Embryonic facial prominence (tissue), 1 donor: ENCODE data around the gene KCNQ1.

ENCODE experiments used
- DNase-seq: peaks from one replicate; pipeline ENCODE4 v3.0.0-alpha.2; 2016; ENCODE audit errors: extremely low spot score

The KCNQ1 gene

DNA sequence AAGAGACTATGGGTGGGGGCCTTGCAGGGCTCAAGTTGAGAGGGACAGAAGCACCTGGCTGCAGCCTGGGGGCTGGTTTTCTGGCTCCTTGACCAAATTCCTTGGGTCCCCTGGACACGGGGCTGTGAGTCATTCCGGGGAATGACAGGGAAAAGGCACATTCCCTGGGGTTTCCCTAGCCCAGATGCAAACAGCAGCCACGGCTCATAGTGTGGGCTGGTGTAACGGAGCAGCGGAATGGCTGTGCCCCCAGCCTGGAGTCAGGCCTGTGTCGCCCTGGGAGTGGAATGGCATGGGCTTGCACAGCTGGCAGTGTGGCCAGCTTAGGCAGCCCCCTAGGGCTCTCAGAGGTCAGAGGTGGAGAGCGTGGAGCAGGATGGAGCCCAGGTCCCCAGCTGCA is 332.6 kb downstream of the KCNQ1 start:
- no peak for DNase-seq

DNA sequence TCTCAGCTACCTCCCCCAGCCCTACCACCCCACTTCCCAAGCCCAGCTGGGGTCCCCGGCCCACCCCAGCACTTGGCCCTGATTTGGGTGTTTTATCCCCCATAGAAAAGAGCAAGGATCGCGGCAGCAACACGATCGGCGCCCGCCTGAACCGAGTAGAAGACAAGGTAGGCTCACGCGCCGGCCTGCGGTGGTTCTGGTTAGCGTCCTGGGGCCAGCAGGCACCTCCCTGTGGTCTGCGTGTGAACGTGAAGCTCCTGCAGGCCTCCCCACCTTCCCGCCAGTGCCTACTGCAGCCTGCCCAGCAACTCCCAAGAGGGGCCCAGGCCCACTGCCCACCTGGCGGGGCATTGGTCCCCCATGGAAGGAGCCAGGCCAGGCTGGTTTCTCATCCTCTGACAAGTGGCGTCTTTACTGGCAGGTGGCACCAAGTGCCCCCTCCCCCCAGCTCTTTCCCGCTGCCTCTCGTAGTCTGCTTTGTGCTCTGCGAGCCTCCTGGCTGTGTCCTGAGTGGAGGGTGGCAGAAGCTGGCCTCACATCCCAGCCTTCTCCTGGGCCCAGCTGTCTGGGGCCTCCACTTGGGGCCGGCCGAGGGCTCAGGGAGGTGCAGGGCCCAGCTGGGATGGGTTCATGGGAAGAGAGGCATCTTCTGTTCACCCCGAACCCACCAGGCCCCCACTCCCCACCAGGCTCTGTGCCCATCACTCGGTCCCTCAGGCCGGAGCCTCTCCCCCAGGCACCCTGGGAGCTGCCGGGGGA is 333.2 kb downstream of the KCNQ1 start:
- no peak for DNase-seq

DNA sequence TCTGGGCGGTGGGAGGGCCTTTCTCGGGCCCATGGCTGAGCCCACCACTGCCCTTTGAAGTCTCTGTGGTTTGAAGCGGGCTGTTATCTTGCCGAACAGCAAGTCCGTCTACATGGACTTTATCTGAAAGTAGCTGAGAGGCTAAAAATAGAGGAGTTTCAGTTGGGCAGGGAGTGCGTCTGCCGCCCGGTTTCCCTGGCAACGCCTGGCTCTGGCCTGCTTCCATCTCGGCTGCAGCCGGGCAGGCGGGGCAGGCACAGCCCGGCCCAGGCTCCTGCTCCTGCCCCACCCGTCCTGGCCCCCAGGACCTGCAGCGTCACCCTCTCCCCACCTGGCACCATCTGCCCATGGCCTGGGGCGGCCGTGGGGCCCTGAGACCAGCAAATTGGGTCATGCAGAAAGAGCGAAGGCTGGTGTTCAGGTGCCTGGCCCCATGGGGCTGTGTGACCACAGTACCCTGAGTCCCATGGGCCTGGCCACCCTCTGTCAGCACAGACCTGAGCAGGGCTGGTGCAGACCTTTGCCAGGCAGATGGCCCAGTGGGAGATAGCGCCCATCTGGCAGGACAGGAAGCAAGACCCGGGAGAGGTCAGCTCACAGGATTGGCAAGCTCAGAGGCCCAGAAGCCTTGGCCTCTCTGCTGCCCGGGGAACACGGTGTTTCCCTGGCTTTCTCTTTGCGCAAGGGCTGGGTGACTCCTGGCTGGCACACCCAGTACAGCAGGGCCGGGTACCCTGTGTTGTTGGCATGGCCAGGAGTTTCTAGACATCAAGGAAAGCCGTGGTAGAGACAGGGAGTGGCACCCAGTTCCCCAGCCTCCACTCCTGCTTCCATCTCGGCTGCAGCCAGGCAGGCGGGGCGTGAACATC is 334.1 kb downstream of the KCNQ1 start:
- peak; percentile 72 for DNase-seq

DNA sequence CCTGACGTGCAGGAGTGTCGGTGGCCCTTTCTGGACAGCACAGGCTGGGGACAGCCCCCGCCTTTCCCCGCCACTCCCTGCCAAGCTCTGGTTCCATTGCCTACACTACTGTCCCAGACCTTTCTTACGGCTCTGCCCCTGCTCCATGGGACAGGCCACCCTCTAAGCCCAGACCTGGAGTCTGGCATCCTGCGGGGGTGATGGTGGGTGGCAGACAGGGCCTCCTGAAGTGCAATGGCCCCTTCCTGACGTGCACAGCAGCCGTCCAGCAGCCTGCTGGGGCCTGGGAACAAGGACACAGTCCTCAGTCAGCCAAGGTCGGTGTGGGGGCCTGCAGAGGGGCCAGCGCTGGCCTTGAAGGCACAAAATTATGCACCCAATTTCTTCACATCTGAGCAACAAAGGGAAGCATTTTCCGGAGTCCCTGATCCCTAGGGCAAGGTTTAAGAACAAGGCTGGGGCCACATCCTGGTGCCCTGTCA is 334.7 kb downstream of the KCNQ1 start:
- no peak for DNase-seq

DNA sequence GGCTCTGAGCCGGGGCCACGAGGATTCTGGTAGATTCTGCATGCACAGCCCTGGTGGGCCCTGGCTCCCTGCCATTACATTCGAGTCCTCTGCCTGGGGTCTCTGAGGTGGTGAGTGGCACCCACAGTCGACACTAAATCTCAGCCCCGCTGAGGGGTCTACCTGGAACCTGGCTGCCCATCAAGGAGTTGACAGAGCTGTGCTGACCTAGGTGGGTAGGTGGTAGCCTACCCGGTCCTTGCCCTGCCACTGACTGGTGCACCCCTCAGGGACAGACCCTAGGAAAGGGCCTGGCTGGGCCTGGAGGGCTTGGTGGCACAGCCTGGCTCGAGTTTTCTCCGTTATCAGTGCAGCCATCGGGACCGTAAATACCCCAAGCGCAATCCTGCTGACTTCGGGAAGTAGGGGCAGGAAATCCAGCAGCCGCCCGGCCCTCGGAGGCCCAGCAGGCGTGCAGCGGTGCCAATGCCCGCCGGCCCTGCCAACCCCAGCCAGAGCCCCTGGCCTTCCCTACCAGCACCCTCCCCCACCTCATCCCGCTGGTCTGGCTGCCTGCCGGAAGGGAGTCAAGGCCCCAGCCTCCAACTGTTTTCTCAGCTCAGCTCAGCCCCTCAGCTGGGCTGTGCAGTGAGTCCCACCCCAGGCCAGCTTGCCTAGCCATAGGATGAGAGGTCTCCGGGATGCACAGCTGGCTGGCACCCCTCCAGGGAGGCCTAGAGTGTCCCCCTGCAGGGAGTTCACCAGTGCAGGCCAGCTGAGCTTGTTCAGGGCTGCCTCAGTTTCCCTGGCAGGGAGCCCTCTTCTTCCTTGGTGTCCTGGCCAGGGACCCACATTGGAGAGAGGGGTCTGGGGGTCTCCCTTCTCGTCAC is 335.4 kb downstream of the KCNQ1 start:
- no peak for DNase-seq

DNA sequence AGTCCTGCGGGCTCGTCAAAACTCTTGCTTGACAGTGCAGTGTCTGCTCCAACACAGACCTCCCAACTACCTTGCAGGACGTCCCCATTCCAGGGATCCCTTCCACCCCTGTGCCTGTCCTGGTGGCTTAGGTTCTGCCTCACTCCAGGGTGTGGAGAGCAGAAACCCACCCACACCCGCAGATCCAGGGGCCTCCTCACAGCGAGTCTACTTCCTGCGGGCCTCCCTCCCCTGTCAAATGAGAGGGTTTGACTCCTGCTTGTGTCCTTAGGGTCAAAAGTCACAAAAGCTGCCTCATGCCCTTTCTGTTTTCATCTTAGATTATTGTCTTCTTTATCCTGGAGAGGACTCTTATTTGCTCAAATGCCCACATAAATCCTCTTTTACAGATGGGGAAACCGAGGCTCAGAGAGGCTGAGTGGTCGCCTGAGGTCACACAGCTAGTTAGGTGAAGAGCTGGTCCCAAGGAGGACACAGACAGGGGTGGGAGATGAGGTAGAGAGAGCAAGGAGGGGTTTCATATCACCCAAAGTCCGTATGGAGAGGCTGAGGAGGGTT is 336.1 kb downstream of the KCNQ1 start:
- DNase-seq = no peak

DNA sequence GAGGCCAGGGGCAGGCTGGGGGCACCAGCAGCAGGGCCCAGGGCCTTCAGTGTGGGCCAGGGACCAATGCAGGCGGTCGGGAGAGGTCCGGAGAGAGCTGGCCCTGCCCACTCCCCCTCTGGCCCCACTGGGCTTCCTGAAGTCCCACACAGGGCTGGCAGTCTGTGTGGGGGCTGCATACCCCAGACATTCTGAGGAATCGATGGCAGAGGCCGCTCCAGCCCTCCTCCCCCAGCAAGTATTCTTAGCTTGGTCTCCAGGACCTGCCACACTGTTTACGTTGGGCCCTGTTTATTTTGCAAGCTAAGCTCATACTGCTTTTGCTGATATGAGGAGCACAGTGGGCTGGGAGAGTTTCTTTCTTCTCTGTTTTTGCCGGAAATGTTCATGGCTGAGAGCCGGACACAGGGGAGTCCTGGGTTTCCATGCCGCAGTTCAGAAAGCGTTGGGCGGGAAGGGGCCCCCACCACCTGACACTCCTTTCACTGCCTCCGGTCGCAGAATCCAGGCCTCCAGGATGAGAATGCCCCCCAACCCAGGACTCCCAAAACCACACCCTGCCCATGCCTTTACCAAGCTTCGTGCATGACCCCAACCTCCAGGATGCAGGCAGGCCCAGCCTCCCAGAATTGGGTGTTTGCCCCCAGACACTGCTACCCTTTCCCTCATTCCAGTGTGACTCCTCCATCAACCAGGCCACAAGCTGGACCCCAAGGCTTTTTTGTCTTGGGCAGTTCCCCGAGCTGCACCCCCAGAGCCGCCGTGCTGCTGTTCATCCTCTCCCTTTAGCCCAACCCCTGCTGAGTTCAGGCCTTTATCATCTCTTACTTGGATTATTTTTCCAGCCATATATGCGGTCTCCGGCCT is 336.8 kb downstream of the KCNQ1 start:
- DNase-seq = no peak

DNA sequence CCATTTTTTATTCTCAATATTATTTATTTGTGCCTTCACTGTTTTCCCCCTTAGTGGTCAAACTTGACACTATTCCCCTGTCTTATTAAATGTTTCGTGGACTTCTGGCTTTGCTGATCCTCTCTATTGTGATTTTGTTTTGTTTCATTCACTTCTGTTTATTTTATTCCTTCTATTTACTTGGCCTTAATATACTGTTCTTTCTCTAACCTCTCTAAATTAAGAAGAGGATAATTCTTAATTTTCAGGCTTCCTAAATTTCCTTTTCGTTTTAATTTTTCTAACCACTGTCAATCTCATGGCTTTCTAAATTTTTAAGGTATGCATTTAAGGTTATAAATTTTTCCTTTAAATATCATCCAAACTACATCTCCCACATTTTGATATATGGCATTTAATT is 338.0 kb downstream of the KCNQ1 start:
- DNase-seq = no peak

DNA sequence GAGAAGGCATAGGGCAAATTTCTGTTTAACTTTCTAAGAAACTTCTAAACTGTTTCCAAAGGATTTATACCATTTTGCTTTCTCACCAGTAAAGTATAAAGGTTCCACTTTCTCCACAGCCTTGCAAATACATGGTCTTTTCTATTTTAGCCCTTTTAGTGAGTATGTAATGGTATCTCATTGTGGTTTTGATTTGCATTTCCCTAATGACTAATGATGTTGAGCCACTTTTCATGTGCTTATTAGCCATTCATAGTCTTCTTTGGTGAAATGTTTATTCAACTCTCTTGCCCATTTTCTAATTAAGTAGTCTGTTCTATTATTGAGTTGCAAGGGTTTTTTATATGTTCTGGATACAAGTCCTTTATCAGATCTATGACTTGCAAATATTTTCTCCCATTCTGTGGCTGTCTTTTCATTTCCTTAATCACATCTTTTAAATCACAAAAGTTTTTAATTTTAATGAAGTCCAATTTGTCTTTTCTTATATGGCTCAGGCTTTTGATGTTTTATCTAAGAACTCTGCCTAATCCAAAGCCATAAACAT is 338.8 kb downstream of the KCNQ1 start:
- no peak for DNase-seq

DNA sequence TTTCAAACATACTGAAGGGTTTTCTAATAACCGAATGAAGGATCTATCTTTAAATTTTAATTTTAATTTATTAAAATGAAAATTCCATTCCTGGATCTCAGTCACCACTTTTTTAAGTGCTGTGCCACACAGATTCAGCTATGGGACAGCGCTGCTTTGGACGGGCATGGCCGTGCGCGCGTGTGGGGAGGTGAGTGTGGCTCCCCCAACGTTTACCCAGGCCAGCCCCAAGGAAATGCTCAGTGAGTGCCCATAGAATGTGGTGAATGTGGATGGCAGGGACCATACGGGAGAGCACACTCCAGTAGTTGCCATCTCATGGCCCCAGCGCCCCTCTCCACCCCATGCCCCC is 343.0 kb downstream of the KCNQ1 start:
- no peak for DNase-seq

DNA sequence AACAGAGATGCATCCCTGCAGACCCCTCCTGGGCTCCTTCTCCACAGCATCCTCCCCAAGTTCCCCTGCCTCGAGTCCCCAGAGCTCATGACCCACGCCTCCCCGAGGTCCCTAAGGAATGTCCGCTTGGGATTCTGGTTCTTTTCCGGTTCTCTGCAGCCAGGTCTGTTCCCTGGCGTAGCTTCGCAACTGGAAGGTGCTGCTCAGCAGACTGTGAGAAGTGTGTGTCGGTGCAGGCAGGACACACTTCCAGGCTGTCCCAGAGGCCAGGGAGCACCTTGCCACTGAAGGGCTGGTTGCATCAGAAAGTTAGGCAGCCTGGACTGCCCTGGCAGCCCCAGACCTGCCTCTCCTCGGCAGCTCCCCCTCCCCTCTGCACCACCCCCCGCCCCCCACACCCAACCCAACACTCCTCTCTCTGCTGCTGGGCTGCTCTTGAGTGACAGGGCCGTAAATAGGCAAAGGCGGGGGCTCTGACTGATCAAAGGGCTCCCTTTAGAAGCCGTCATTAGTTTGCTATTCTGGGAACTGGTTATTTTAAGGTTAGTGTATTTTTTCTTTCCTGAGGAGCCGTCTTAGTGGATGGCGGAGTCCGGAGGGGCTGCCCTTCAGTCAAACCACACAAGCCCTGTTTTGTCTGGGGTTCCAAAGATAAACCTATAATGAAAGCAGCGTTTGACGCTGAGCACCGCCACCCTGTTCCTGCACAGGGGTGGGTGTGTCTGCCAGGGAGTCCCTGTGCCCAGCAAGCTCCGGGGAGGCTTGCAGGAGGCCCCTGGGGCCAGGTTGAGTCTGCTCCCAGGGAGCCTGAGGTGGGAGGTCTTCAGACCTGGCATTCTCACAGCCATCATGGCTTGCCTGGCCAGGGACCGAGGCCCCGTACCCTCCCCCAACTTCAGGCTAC is 343.6 kb downstream of the KCNQ1 start:
- peak; percentile 59 for DNase-seq

DNA sequence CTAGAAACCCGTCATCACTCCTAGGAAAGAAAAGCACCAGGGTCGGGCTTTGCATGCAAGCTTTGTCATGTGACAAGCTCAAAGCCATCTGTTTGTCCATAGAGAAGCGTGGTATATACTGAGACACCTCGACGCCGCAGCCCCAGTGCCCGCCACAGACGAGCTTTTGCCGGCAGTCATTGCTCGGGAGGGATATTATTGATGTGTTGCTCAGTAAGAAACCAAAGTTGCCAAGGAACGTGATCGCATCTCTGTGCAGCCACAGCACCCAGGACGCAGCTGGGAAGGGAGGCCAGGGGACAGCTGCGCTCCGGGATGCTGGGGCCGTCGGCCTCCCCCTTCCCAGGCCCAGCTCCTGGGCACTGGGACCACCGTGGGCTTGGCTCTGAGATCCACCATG is 344.5 kb downstream of the KCNQ1 start:
- DNase-seq = no peak

DNA sequence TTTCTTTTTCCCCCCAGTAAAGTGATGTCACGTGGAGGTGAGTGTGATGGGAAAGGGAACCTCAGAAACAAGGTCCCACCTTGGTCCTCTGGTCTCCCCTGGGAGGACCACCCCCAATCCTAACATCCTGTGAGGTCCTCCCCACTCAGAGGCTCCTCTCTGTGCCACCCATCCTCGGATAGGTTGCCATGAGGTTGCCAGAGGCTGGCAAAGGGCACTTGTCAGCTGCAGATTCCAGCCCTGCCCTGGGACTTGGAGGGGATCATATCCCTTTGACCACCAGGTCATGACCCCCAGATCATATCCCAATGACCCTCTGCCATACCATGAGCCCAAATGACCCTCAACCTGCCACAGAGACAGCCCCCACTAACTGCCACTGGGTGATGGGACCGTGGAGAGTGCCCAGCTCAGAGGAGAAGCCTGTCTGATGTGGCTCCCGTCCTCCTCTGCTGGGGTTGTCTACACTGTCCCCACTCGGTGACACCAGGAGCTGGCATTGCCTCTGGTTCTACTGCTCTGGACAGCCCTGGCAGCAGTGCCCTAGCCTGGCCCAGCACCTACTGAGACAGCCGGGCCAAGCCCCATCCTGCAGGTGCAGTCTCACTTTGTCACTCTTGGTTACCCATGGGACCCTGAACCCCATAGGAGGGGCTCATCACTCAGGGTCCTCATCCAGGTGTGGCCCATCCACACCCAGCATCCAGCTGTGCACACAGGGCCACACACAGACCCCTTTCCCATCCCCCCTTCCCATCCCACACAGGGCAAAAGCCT is 345.2 kb downstream of the KCNQ1 start:
- no peak for DNase-seq

DNA sequence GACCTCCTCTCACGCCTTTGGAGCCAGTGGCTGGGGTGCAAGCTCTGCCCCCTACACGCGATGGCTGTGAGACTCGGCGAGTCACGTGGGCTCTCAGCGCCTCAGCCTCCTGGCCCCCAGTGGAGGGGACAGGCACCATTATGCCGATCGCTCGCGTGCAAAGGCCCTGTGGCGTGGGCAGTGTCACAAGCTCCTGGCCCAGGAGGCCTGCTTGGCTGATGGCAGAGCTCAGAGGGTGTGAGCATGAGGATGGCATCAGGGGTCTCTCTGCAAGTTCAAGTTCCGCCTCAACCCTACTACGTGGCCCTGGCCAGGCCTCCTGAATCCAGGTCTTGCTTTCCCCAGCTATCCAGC is 345.7 kb downstream of the KCNQ1 start:
- DNase-seq = no peak

DNA sequence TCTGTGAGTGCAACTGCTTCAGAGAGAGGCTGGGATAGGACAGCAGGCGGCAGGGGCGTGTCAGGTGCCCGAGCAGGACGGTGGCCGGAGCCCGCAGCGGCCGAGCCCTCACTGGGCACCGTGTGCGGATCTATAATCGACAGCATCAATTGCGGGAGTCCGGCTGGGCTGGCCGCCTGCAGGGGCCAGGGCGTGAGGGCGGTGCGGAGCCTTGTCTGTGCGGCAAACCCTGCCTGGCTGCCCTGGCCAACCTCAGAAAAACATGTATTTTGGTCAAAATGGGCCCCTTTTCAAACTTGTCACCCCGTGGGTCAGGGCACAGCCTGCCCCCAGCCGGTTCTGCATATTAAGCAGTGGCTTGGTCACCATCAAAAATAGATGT is 346.3 kb downstream of the KCNQ1 start:
- DNase-seq = no peak

DNA sequence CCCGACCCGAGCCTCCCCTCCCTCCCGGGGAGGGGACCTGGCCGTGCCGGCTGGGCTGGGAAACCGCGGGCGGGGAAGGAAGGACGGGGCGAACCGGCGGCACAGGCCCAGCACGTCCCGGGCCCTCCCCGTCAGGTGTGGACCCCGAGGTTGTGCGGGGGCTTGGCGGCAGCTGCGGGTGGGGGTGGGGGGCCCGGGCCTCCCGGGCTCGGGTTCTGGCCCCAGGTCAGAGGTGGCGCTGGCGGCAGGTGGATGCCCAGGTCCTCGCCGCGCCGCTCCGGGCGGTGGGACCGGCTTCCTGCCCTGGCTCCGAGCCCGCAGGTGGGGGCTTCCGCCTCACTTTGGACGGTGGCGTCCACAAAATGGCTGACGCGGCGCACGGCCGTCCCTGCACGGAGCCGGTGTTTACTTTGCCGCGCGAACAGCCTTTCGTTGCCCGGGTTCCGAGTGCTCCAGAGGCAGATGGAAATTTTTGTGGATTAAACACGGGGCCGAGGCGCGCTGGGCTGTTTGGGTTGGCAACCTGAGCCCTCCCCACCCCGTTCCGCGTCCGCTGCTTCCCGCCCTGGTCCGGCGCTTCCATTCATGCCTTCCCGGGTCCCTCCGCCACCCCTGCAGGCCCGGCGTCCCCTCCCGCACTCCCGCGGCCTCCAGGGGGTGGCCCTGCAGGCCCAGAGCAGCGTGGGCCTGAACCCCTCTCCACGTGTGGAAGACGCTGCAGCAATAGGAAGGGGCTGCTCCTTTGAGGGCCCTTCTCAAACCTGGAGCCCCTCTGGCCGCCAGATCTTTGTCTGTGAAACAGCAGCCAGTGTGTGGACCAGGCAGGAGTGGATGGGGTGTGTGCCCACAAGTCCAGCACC is 346.9 kb downstream of the KCNQ1 start:
- DNase-seq = no peak

DNA sequence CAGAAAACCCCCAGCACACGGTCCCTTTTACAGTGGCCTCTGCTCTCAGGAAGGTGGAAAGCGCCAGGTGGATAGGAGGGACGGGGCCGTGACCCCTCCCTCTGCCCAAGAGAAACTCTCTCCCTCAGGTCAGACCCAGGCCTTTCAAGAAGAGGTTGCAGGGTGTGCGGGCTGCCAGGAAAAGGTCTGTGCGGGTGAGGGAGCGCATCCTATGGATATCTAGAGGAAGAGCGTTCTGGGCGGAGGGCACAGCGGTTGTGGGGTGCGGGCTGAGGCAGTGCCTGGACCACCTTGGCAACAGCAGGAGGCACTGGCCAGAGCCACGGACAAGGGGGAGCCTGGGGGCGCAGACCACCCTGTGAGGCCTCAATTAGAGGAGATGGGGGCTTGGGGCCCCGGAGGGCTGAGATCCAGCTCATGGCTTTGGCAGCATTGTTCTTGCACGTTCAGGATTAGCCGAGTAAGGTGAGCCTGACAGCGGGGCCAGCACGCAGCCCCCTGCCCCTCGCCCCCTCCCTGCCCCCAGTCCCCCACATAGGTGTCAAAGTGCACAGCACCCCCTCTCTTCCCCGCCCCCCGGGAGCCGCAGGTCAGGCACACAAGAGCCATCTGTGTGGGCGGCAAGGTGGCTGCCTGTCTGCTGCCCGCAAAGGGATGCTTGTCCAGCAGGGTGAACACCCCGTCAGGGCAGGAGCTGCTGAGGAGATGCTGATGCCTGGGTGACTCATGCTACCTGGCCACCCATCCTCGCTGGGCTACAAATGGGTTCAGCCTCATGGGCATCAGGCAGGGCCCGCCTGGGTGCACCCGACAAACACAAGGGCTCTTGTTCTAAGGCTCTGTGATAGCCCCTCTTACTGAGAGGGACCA is 347.8 kb downstream of the KCNQ1 start:
- no peak for DNase-seq
